NCI-H774 (cell line): ENCODE data around the gene PABPN1.
"Not testable (repeated sequence)": the region's sequence is repeated elsewhere in the genome, so short reads cannot be mapped to it uniquely, and the experiment has no call there.

ENCODE experiments used
- DNase-seq: peaks from one replicate; lab custom pipeline; 2025; lab: John Stamatoyannopoulos, UW

PABPN1 gene

DNA sequence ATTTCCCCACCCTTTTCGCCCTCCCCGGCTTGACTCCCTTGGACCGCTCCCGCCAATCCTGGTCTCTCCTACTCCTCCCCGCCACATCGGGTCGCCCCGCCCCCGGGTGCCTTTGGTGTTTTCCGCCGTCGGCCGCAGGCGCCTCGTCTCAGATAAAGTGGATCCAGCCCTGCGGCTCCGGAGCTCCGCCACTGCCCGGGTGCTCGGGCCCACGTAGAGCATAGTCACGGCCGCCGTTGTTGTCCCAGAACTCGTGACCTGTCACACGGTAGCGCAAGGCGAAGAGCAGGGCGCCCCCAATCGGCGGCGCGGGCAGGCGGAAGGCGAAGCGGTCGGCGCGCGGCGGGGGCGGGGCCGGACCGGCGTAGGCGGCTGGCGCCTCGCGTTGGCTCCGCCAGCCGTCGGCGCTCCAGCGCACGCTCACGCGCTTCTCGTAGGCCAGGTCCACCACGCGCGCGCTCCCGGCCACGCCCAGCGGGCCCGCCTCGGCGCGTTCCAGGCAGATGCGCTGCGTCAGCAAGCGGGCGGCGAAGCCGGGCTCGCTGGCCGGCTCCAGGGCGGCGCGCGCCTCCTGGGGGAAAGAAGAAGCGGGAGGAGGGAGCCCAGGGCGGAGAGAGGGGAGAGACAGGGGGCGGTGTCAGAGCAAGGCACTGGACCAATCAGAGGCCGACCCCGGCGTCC is 19.8 kb upstream of the PABPN1 start:
- DNase-seq: peak; percentile 99

- no peak for DNase-seq
Measured at GRCh38 chr14:23301969-23302289, 19.3 kb upstream of the PABPN1 start.

GRCh38 chr14:23302290-23303225 is 18.7 kb upstream of the PABPN1 start, which contains the start of gene PPP1R3E:
PPP1R3E (minus strand) TSS chr14:23302859; CDS start chr14:23302576, 283 bp downstream.
- DNase-seq: peak; percentile 68

DNA sequence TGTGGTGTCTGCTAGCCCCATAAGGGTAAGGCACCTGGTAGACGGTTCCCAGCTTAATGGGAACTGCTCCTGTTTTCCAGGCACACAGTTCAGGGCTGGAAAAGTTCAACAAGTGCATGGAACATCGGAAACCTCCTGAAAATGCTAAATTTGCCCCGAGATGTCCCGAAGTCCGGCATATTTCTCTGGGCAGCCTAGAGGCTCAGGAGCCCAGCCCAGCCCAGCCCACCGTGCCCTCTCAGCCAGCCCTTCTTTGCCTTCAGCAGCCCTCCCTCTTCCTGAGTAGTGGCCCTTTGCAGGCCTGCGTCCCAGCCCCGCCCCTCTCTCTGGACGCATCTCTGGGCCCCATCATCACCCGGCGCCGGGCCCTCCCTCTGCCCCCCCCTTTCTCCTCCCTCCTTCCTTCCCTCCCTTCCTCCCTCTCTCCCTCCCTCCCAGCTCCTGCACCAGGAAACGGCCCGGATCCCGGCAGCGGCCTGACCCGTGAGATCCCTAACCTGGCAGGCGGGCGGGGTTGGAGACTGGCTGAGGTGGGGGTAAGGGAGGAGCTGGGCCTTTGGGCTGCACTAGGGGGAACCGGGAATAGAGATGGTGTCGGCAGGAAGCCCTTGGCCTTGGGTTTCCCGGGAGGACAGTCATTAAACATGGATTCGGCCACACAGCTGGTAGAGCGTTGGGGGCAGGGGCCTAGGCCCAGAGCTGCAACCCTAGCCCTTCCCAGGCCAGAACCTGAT is 14.7 kb upstream of the PABPN1 start, which contains the start of gene BCL2L2:
Gene BCL2L2, plus strand, starts transcription at position 422 of the 734 bp plus-strand sequence. CDS start 935 bp downstream, outside the sequence.
- peak; percentile 85 for DNase-seq

DNA sequence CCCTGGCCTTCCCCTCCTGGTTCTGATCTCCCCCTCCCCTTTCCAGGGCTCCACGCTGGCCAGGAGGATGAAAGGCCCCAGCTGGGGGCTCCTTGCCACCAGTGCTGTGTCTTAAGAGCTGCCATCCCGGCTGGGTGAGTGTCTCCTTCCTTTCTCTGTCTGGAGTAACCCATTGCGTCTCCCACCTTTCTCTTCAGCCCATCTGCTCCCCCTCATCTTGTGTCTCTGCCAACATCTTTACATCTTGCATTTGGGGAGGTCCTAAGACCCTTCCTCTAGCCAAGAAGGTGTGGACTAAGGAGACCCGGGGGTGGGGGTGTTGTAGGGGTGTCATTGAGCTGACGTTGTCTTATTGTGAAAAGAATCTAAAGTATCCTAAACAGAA is 14.1 kb upstream of the PABPN1 start:
- DNase-seq: no peak

GRCh38 chr14:23307687-23308644 is 13.3 kb upstream of the PABPN1 start:
- no peak for DNase-seq

- DNase-seq: no peak
Measured at GRCh38 chr14:23308721-23309445, 12.4 kb upstream of the PABPN1 start.

- DNase-seq: no peak
Measured at GRCh38 chr14:23310546-23310945, 10.7 kb upstream of the PABPN1 start.

GRCh38 chr14:23316300-23316699 is 5.0 kb upstream of the PABPN1 start:
- no peak for DNase-seq

GRCh38 chr14:23319746-23320583 is 1.3 kb upstream of the PABPN1 start:
- no peak for DNase-seq

DNA sequence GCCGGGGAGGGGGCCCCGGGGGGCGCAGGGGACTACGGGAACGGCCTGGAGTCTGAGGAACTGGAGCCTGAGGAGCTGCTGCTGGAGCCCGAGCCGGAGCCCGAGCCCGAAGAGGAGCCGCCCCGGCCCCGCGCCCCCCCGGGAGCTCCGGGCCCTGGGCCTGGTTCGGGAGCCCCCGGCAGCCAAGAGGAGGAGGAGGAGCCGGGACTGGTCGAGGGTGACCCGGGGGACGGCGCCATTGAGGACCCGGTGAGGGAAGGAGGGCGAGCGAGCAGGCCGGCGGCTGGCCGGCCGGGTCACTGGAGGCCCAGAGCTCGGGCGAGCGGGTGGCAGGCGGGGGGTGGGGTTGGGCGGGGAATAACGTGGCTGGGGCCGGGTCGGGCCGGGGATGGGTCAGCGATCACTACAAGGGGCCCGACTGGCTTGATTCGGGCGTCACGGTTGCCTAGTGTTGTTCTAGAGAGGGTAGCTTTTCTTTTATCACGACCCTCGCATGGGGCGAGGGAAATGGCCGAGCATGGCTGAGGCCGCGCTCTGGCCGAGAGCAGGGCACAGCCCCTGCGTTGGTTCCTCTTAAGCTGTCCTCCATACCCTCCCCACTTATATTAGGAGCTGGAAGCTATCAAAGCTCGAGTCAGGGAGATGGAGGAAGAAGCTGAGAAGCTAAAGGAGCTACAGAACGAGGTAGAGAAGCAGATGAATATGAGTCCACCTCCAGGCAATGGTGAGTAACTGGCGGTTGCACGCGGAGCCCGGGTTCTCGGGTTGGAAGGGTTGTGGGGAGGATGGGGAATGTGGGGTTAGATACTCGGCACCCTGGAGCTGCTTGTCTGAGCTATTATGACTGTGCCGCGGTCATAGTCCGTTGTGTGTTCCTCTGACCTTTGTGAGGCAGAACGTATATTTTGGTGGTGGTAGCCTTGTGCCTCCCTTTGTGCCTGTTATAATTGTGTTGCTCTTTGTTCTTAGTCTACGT is 603 bp downstream of the PABPN1 start:
- DNase-seq: peak; percentile 29

DNA sequence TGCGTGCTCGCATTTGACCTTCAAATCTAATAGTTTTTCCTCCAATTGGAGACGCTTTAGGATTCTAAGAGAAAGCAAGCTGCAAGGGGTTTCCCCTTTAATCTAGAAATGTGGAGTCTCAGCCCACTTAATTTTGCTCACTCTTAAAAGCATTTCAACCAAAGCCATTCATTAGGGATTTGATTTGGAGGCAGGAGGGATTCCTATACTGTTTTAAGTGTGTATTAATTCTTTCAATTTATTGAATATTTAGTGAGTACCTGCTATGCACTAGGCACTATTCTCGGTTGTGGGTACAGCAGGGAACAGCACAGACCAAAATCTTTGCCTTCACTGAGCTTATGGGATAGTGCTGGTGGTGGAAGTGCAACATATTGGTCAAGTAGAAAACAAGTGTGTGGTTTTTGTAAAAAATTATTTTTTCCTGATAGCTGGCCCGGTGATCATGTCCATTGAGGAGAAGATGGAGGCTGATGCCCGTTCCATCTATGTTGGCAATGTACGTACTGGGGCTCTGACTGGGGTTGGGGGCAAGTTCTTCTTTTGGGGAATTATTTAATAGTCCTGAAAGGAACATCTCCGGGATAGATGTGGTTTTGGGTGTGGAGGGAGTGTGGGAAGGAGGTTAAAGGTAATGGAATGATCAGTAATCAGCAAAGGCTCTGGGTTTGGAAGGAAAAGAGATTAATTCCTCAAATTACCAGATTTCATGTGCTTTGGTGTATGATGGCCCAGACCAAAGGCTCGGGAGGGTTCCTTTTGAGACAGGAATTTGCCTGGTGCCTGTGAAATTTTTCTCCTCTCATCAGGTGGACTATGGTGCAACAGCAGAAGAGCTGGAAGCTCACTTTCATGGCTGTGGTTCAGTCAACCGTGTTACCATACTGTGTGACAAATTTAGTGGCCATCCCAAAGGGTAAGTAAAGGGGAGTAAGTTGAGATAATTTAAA is 1.6 kb downstream of the PABPN1 start:
- no peak for DNase-seq

DNA sequence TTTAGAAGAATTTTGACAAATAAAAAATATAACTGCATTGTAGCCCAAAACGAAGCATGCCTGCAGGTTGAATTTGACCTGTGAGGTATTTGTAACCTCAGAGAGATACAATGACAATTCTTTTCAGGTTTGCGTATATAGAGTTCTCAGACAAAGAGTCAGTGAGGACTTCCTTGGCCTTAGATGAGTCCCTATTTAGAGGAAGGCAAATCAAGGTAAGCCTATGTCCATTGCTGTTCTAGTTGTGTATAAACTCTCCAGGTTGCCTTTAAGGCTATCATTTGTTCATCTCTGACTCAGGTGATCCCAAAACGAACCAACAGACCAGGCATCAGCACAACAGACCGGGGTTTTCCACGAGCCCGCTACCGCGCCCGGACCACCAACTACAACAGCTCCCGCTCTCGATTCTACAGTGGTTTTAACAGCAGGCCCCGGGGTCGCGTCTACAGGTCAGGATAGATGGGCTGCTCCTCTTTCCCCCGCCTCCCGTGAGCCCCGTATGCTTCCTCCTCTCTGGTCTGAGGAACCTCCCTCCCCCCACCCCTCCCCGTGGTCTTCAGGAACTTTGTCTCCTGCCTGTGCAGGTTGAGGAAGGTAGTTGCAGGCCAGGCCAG is 2.7 kb downstream of the PABPN1 start:
- DNase-seq: no peak

DNA sequence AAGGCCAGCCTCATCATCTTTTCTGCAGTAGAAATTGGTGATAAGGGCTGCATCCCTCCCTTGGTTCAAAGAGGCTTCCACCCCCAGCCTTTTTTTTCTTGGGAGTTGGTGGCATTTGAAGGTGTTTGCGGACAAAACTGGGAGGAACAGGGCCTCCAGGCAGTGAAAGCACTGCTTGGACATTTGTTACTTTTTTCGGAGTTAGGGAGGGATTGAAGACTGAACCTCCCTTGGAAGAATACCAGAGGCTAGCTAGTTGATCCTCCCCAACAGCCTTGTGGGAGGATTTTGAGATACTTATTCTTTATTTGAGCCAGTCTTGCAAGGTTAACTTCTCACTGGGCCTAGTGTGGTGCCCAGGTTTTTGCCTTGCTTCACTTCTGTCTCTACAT is 3.2 kb downstream of the PABPN1 start:
- no peak for DNase-seq

DNA sequence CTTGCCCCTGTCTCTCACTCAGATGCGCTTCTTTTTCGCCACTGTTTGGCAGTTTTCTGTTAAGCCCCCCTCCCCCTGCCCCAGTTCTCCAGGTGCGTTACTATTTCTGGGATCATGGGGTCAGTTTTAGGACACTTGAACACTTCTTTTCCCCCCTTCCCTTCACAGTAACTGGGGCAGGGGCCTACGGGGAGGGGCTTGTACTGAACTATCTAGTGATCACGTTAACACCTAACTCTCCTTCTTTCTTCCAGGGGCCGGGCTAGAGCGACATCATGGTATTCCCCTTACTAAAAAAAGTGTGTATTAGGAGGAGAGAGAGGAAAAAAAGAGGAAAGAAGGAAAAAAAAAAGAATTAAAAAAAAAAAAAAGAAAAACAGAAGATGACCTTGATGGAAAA is 3.7 kb downstream of the PABPN1 start:
- DNase-seq: no peak

DNA sequence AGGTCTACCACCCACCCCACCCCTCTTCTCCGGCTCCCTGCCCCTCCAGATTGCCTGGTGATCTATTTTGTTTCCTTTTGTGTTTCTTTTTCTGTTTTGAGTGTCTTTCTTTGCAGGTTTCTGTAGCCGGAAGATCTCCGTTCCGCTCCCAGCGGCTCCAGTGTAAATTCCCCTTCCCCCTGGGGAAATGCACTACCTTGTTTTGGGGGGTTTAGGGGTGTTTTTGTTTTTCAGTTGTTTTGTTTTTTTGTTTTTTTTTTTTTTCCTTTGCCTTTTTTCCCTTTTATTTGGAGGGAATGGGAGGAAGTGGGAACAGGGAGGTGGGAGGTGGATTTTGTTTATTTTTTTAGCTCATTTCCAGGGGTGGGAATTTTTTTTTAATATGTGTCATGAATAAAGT is 4.5 kb downstream of the PABPN1 start:
- DNase-seq: not testable (repeated sequence)
